Astrocyte (in vitro differentiated cells and primary cell): ENCODE data around the gene RCCD1. TPM values are rescaled to one million over a fixed set of nuclear protein-coding genes. Genes with fewer than 3 reads are reported as not detected.

Source experiments
- DNase-seq: peaks from one replicate; pipeline ENCODE4 v3.0.0-alpha.2; 2010; ENCODE audit warnings: low read depth
- FAIRE-seq: peaks from 2 replicates; lab custom pipeline; 2011; peaks lifted over from hg19 to GRCh38; lab: Jason Lieb, UNC
- H2AFZ ChIP-seq: 2 replicates; pipeline ENCODE4 v1.6.0; 2012; ENCODE audit warnings: low read depth, low read length, inconsistent platforms
- H3K27ac ChIP-seq: 2 replicates; pipeline ENCODE4 v1.5.1; 2011; ENCODE audit warnings: low read depth, low read length, inconsistent platforms
- H3K27me3 ChIP-seq: 2 replicates; pipeline ENCODE4 v1.6.0; 2011; ENCODE audit warnings: low read length, inconsistent platforms; ENCODE audit not compliant: insufficient read depth
- H3K36me3 ChIP-seq: 2 replicates; pipeline ENCODE4 v1.5.1; 2011; ENCODE audit warnings: low read length, inconsistent platforms; ENCODE audit not compliant: insufficient read depth
- H3K4me1 ChIP-seq: 2 replicates; pipeline ENCODE4 v1.5.1; 2011; ENCODE audit warnings: low read length, inconsistent platforms; ENCODE audit not compliant: insufficient read depth
- H3K4me2 ChIP-seq: 2 replicates; pipeline ENCODE4 v1.6.0; 2012; ENCODE audit warnings: low read length, inconsistent platforms
- H3K4me3 ChIP-seq: 2 replicates; pipeline ENCODE4 v1.5.1; 2011; ENCODE audit warnings: low read depth, mild to moderate bottlenecking, low read length, inconsistent platforms; ENCODE audit not compliant: insufficient read depth
- H3K79me2 ChIP-seq: 2 replicates; pipeline ENCODE4 v1.6.0; 2012; ENCODE audit warnings: mild to moderate bottlenecking, low read length, inconsistent platforms; ENCODE audit not compliant: insufficient read depth
- H3K9ac ChIP-seq: 2 replicates; pipeline ENCODE4 v1.6.0; 2012; ENCODE audit warnings: mild to moderate bottlenecking, low read length, inconsistent platforms
- H3K9me3 ChIP-seq: 2 replicates; pipeline ENCODE4 v1.5.1; 2012; ENCODE audit warnings: low read depth, mild to moderate bottlenecking, low read length, inconsistent platforms; ENCODE audit not compliant: insufficient read depth
- H4K20me1 ChIP-seq: 2 replicates; pipeline ENCODE4 v1.6.0; 2012; ENCODE audit warnings: low read length, inconsistent platforms; ENCODE audit not compliant: insufficient read depth
- H3K27ac Mint-ChIP-seq: one replicate; pipeline ENCODE4 v1.8.0; 2021; ENCODE audit warnings: mild to moderate bottlenecking, mixed read lengths; ENCODE audit not compliant: unreplicated experiment
- H3K27me3 Mint-ChIP-seq: one replicate; pipeline ENCODE4 v1.8.0; 2021; ENCODE audit warnings: low read depth, mixed read lengths; ENCODE audit not compliant: unreplicated experiment
- H3K36me3 Mint-ChIP-seq: one replicate; pipeline ENCODE4 v1.8.0; 2021; ENCODE audit warnings: low read depth, mixed read lengths; ENCODE audit not compliant: unreplicated experiment
- H3K4me1 Mint-ChIP-seq: one replicate; pipeline ENCODE4 v1.8.0; 2021; ENCODE audit warnings: low read depth, mixed read lengths; ENCODE audit not compliant: unreplicated experiment
- H3K4me3 Mint-ChIP-seq: one replicate; pipeline ENCODE4 v1.8.0; 2021; ENCODE audit warnings: mild to moderate bottlenecking, moderate library complexity, mixed read lengths; ENCODE audit not compliant: unreplicated experiment
- H3K9me3 Mint-ChIP-seq: one replicate; pipeline ENCODE4 v1.8.0; 2021; ENCODE audit warnings: mild to moderate bottlenecking, mixed read lengths; ENCODE audit not compliant: unreplicated experiment
- CTCF ChIP-seq: IDR thresholded peaks from 2 replicates; pipeline ENCODE4 v1.5.1; 2011; ENCODE audit warnings: low read depth, mild to moderate bottlenecking, inconsistent platforms, low read length, moderate library complexity; ENCODE audit not compliant: insufficient read depth
- EZH2 ChIP-seq: IDR thresholded peaks from 2 replicates; pipeline ENCODE4 v1.6.1; 2012; ENCODE audit warnings: mild to moderate bottlenecking, low read length, inconsistent platforms; ENCODE audit not compliant: insufficient read depth
- total RNA-seq: library from RNA; stranded (reverse); gene quantifications from 2 replicates; pipeline ENCODE4 v1.2.1, GENCODE V29; 2021

RCCD1 gene
- total RNA-seq, 1 donor from 2014 or later, result 6.8 TPM

- Histone ChIP-seq H3K27ac (peak overlapping the region; percentile 60), H2AFZ (peak overlapping the region; percentile 94), H3K36me3 (no peaks in the 10 kb centered on the region), H3K4me1 (peaks cover 17% of the 10 kb centered on the region), H3K9ac (peak overlapping the region; percentile 70), H4K20me1 (no peaks in the 10 kb centered on the region), H3K79me2 (no peaks in the 10 kb centered on the region), H3K27me3 (no peaks in the 10 kb centered on the region), H3K4me2 (peak overlapping the region; percentile 89), H3K4me3 (peak overlapping the region; percentile 67), H3K9me3 (no peaks in the 10 kb centered on the region)
- H3K4me3 Mint-ChIP-seq, result no peak overlapping the region
- peaks cover 2% of the 10 kb centered on the region for H3K27me3 Mint-ChIP-seq
- no peaks in the 10 kb centered on the region for H3K9me3 Mint-ChIP-seq
- TF ChIP-seq CTCF (no peak), EZH2 (no peak)
- no peak for FAIRE-seq
- H3K4me1 Mint-ChIP-seq, result peaks cover 3% of the 10 kb centered on the region
- DNase-seq, result no peak
- no peaks in the 10 kb centered on the region for H3K36me3 Mint-ChIP-seq
- no peak overlapping the region for H3K27ac Mint-ChIP-seq
These were observed 25.3 kb upstream of the RCCD1 start for GRCh38 chr15:90929246-90930019.

- Histone ChIP-seq H3K27ac (no peak overlapping the region), H2AFZ (no peak overlapping the region), H3K4me2 (peak overlapping the region; percentile 93), H3K9me3 (no peaks in the 10 kb centered on the region), H3K36me3 (no peaks in the 10 kb centered on the region), H3K4me3 (peak overlapping the region; percentile 83), H3K4me1 (peaks cover 24% of the 10 kb centered on the region), H3K27me3 (no peaks in the 10 kb centered on the region), H3K9ac (peak overlapping the region; percentile 70), H4K20me1 (peaks cover 4% of the 10 kb centered on the region), H3K79me2 (peaks cover 8% of the 10 kb centered on the region)
- Mint-ChIP-seq H3K36me3 (no peaks in the 10 kb centered on the region), H3K27me3 (peaks cover 2% of the 10 kb centered on the region), H3K27ac (no peak overlapping the region), H3K4me3 (peak overlapping the region; percentile 89), H3K4me1 (peaks cover 5% of the 10 kb centered on the region), H3K9me3 (no peaks in the 10 kb centered on the region)
- FAIRE-seq, result no peak
- no peak for TF ChIP-seq CTCF
- TF ChIP-seq EZH2, result no peak
- no peak for DNase-seq
These were observed 23.7 kb upstream of the RCCD1 start for GRCh38 chr15:90930861-90931574.

DNA sequence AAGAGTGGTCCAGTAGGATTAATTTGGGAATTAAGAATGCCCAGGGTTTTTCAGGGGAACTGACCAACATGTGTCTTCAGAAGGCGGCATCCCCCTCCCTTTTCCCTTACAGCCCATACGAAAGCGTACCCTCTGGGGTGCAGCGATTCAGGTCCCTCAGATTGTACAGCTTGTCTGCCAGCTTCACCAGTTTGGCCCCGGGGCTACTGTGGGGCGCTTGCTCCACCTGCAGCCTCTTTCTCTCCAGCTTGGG is 23.2 kb upstream of the RCCD1 start:
- H3K36me3 Mint-ChIP-seq, result no peaks in the 10 kb centered on the region
- H3K27ac ChIP-seq, result no peak overlapping the region
- no peaks in the 10 kb centered on the region for H3K27me3 ChIP-seq
- H2AFZ ChIP-seq, result peak overlapping the region; percentile 83
- H3K9me3 Mint-ChIP-seq, result no peaks in the 10 kb centered on the region
- H3K4me2 ChIP-seq, result peak overlapping the region; percentile 93
- no peak for FAIRE-seq
- no peak overlapping the region for H3K27ac Mint-ChIP-seq
- H3K4me3 Mint-ChIP-seq, result peak overlapping the region; percentile 89
- peaks cover 29% of the 10 kb centered on the region for H3K4me1 ChIP-seq
- peaks cover 9% of the 10 kb centered on the region for H3K4me1 Mint-ChIP-seq
- H3K79me2 ChIP-seq, result peaks cover 13% of the 10 kb centered on the region
- no peak for TF ChIP-seq EZH2
- TF ChIP-seq CTCF, result no peak
- peaks cover 2% of the 10 kb centered on the region for H3K27me3 Mint-ChIP-seq
- H3K4me3 ChIP-seq, result peak overlapping the region; percentile 83
- DNase-seq, result no peak
- H4K20me1 ChIP-seq, result peaks cover 8% of the 10 kb centered on the region
- peak overlapping the region; percentile 76 for H3K9ac ChIP-seq
- H3K9me3 ChIP-seq, result no peaks in the 10 kb centered on the region
- peaks cover 2% of the 10 kb centered on the region for H3K36me3 ChIP-seq
